RKO (cell line): ENCODE results near the gene INHBC.

Experiments used
- DNase-seq: peaks from one replicate; pipeline ENCODE4 v3.0.0-alpha.2; 2016; ENCODE audit warnings: low spot score

Gene INHBC

DNA sequence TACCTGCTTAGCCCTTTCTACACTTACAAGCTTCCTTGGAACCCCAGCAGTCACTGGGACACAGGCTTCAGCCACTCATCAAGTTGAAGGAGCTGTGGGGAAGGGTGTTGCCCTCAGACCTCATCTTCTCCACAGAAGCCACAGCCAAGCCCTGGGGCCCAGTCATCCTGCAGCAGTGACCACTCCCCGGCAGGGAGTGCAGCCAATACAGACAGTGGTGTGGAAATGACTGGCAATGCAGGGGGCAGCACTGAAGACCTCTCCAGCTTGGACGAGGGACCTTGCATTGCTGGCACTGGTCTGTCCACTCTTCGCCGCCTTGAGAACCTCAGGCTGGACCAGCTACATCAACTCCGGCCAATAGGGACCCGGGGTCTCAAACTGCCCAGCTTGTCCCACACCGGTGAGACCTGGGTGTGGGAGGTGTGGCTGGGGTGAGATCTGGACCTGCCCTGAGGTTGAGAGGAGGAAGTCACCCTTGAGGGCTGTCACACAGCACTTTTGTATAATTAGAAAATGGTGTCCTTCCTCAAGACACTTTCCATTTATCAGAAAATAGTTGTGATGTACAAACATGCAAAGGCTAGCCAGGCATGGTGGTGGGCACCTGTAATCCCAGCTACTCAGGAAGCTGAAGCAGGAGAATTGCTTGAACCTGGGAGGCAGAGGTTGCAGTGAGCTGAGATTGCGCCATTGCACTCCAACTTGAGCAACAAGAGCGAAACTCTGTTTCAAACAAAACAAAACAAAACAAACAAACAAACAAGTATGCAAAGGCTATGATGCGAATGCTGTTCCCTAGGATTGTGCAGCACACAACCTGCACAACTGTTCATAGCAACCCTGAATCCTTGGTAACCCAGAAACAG, 34.9 kb downstream of the INHBC start:
- no peak for DNase-seq

- no peak for DNase-seq
These were observed 35.8 kb downstream of the INHBC start for GRCh38 chr12:57470286-57470969.

GRCh38 chr12:57470970-57471656, 36.5 kb downstream of the INHBC start:
- DNase-seq: no peak

DNA sequence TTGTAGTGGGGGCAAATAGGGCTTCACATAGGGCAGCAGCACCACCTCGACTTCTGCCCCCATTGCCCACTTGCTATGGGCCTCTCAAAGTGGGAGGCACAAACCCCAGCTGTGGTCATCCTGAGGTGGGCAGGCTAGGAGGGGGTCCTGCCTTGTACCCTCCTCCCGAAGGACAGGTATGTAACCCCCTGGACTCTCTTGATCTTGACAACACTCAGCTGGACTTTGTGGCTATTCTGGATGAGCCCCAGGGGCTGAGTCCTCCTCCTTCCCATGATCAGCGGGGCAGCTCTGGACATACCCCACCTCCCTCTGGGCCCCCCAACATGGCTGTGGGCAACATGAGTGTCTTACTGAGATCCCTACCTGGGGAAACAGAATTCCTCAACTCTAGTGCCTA, 37.1 kb downstream of the INHBC start:
- no peak for DNase-seq

GRCh38 chr12:57472391-57472790, 37.8 kb downstream of the INHBC start:
- no peak for DNase-seq

GRCh38 chr12:57473392-57473791, 38.8 kb downstream of the INHBC start:
- DNase-seq: no peak

GRCh38 chr12:57473886-57474285, 39.3 kb downstream of the INHBC start:
- no peak for DNase-seq

- DNase-seq: no peak
These were observed 39.8 kb downstream of the INHBC start for GRCh38 chr12:57474430-57474829.

DNA sequence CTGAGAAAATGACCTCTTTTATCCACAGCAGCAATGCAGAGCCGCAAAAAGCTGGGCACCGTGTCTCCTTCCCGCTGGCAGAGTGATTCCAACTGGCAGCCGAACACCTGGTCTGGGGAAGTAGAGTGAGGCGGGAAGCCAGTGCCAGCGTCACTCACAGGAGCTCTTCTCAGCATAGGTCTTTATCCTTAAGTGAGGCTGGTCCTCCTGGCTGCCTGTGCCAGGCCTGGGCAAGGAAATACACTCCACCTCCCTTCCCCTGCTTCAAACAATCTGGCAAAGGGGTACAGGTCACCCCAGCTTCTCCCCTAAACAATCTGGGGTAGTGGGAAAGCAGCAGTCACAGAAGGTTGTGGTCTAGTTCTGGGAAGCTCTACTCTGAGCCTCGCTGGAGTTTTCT, 40.3 kb downstream of the INHBC start:
- DNase-seq: no peak

DNA sequence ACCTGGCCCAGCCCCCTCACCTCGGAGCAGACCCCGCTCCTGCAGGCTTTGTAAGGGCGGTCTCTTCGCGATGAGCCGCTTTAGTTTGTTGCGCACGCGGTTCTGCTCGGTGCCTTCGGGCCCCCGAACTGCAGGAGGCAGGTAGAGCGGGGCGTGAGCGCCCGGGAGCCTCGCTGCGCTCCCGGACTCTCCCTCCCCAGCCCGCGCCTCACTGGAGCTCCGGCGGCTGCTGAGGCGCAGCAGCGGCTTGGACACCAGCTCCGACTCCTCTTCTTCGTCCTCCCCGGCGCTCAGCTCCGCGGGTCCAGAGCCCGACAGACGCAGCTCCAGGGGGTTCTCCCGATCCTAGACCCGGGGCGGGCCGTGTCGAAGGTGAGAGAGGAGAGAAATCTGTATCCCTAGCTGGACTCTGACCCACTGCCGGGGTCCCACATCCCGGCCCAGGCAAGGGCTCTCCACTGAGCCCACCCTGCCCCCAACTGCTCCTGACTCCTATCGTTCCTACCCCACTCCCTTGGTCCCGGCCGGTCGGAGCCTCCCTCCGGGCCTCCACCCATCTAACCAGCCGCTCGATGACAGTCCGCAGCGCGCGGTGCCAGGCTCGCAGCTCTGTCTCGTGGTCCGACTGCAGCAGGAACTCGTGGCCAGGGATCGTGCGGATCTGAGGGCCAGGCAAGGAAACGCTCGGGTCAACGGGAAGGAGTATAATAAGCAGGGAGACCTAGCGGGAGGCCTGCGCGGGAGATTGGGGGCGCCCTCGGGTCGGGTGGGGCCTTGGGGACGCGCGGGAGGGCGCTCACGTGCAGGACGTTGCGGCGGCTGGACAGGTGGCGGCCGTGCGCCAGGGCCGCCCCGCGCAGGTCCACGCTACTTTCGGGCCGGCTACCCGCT, 40.9 kb downstream of the INHBC start:
- DNase-seq: no peak

GRCh38 chr12:57476162-57476992, 41.8 kb downstream of the INHBC start:
- DNase-seq: no peak

DNA sequence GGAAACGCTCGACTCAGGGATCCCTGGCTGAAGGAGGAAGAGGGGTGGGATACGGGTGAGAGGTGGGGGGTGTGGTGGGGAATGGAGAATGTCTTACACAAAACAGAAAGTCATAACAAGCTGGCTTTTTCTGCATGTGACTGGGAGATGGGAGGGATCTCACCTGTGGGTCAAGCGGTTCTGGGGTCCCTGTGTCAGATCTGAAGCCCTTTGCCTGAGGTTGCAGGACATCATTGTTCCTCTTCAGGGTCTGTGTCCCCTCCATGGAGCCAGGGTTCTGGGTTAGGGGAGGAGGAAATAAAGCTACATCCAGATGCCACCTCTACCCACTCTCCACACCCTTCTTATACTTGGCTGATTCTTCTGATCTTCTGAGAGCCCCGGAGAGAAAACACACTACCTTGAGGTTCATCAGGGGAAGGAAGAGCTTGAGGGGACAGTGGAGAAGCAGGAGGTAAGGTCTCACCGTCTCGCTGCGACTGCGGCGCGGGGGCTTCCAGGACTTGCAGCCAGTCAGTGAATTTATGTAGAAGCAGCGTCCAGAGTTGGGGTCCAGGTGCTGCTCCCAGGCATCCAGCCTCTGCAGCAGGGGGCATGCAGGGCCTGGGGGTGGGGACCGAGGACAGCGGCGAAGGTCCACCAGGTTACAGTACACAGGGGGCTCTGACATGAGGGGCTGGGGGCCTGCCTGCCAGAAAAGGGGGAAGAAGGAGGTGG, 42.6 kb downstream of the INHBC start:
- no peak for DNase-seq

DNA sequence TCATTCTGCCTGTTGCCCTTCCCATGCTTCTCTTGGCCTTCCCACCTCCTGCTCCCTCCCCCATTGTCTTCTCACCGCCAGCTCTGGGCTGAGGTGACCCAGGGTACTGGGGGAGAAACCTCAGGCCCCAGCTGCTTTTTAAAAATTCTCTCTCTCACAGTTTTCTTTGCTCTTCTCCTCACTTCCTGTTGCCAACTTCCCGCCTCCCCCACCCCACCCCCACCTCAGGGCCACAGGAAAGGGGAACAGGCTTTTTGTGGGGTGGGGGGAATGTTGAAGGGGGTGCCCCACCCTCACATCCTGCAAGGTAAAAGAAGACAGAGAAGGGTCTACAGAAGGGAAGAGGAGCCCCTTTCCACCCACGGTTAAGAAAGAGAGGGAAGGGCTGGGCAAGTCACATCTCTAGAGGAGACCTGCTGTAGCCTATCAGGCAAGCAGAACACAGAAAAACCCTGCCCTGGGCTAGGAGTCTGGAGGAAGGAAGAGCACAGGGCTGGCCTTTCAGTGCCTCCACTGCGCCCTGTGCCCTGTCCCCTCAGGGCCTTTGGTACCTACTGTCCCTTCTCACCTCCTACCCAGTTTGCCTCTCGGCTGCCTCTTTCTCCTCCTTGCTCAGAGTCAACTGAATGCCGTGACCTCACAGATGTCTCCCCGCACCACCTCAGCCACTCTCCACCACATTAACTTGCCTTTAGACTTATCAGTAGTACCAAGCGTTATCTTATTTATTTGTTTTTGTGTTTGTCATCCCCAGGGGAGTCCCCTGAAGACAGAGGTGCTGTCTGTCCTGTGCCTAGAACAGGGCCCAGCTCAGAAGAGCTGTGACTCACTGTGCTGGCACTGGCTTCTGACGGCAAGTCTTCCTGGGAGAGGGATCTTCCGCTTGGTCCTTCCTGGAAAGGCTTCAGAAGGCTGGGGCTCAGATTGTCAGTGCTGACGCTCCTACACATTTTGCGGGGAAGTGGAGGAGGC, 43.4 kb downstream of the INHBC start:
- DNase-seq: no peak

DNA sequence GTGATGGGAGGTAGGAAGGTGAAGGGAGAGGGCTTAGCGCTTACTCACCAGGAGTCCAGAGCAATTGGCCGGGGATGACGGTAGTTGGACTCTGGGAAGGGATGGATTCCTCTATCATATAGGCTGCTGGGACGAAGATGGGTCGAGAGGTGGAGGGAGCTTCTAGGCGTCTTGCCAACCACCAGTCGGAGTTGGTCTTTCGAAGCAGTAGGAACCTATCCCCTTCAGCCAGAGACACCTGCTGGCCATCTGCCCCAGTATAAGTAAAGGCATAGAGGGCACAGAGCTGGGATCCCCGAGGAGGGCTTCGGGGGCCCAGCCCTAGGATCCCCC, 44.4 kb downstream of the INHBC start:
- no peak for DNase-seq

- DNase-seq: no peak
These were observed 45.0 kb downstream of the INHBC start, which contains the start of gene ARHGAP9 for GRCh38 chr12:57479376-57480115. Gene ARHGAP9 (minus strand): TSS chr12:57479866. CDS start chr12:57479406, 460 bp downstream.

GRCh38 chr12:57481671-57482070, 47.1 kb downstream of the INHBC start:
- no peak for DNase-seq

DNA sequence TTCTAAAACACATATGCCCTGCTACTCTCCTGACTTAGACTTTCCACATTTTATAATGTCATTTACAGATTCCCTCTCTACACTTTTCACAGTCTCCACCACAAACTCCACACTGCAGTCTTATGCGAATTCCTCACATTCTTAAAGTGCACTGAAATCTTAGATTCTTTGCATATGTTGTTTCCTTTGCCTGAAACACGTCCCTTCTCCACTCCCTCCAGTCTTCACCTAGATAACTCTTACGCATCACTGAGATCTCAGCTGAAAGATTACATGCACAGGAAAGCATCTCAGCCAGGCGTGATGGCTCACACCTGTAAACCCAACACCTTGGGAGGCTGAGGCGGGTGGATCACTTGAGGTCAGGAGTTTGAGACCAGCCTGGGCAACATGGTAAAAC, 48.9 kb downstream of the INHBC start:
- no peak for DNase-seq

- DNase-seq: no peak
These were observed 51.1 kb downstream of the INHBC start for GRCh38 chr12:57485695-57486094.
